K562 (cell line): Measurements from ENCODE around the gene BAIAP3. TPM values are rescaled to one million over a fixed set of nuclear protein-coding genes. Genes with fewer than 3 reads are reported as not detected.

Experiments used
- HDAC6 ChIP-seq: IDR thresholded peaks from 2 replicates; pipeline ENCODE4 v1.6.1; 2012; ENCODE audit warnings: low read depth, mild to moderate bottlenecking, control low read depth, inconsistent platforms, low read length, moderate library complexity
- HDAC8 ChIP-seq: fragments of 450-650 bp; IDR thresholded peaks from 2 replicates; pipeline ENCODE4 v1.6.1; 2016; ENCODE audit warnings: mild to moderate bottlenecking, missing genetic modification characterization, moderate library complexity, missing compliant biosample characterization
- IFI16 ChIP-seq: fragments of 250-450 bp; sonication (Bioruptor Pico); IDR thresholded peaks from 2 replicates; pipeline ENCODE4 v2.1.2; 2022; ENCODE audit warnings: mild to moderate bottlenecking, inconsistent platforms
- KDM4B ChIP-seq, 2 experiments: fragments of 450-650 bp in 1 of 2; sonication (generic) in 1 of 2; IDR thresholded peaks; 2 replicates each; pipeline ENCODE4 v1.6.1; 2016 to 2017; ENCODE audit warnings: borderline replicate concordance in 2 of 2, antibody characterized with exemption in 1 of 2, low read depth in 1 of 2, mild to moderate bottlenecking in 1 of 2
- LEF1 ChIP-seq: fragments of 450-650 bp; IDR thresholded peaks from 2 replicates; pipeline ENCODE4 v1.6.1; 2016; ENCODE audit warnings: mild to moderate bottlenecking
- MYC ChIP-seq, 2 experiments: fragments of 250-450 bp in 1 of 2; sonication (Bioruptor Pico) in 1 of 2; IDR thresholded peaks; 2 replicates each; pipeline versions ENCODE4 v1.5.1 to v1.6.1; 2012 to 2021; ENCODE audit warnings: low read depth in 2 of 2, borderline replicate concordance in 1 of 2, improper control_type of control experiment in 1 of 2, low read length in 1 of 2, mild to moderate bottlenecking in 1 of 2, moderate library complexity in 1 of 2
- OTX1 ChIP-seq: fragments of 450-650 bp; formaldehyde crosslinking; IDR thresholded peaks from 2 replicates; pipeline ENCODE4 v1.4.0; 2022; ENCODE audit warnings: mild to moderate bottlenecking
- WHSC1 ChIP-seq: IDR thresholded peaks from one replicate; pipeline ENCODE4 v1.6.1; 2012; ENCODE audit warnings: low read length, control low read depth, inconsistent platforms
- ZNF12 ChIP-seq: sonication (generic); formaldehyde crosslinking; IDR thresholded peaks from 2 replicates; pipeline ENCODE4 v1.4.0; 2020; ENCODE audit warnings: mild to moderate bottlenecking, missing genetic modification reagents
- ZNF239 ChIP-seq: fragments of 250-450 bp; sonication (Bioruptor Pico); IDR thresholded peaks from 2 replicates; pipeline ENCODE4 v1.4.0; 2020; ENCODE audit warnings: mild to moderate bottlenecking
- polyA plus RNA-seq, 8 experiments: library from polyadenylated mRNA; depleted of rRNA in 4 of 8; stranded (reverse) in 5 of 8; unstranded in 3 of 8; fragments of >200 nt; fragmentation: Nextera tagmentation in 2 of 8; fragmentation: Illumina TruSeq in 1 of 8; extraction: Ambion mirVana in 2 of 8; extraction: Trizol in 1 of 8; gene quantifications; 2 replicates each; pipeline versions ENCODE4 v1.2.1 to v1.2.3, GENCODE V29; 2011 to 2014; ENCODE audit warnings: inconsistent platforms in 1 of 8, missing spikeins in 1 of 8
- total RNA-seq, 7 experiments: library from RNA; depleted of rRNA in 6 of 7; stranded (reverse); fragments of >200 nt in 6 of 7; fragmentation: Illumina TruSeq in 2 of 7; extraction: Trizol in 2 of 7; gene quantifications; 2 replicates each; pipeline versions ENCODE4 v1.2.1 to v1.2.3, GENCODE V29; 2011 to 2021; ENCODE audit warnings: low replicate concordance in 1 of 7
- TF ChIP-seq, protein P1 (sequence below), 2 experiments: fragments of 450-650 bp; IDR thresholded peaks; 2 replicates each; pipeline ENCODE4 v1.6.1; 2016
- TF ChIP-seq, protein P2 (sequence below): sonication (generic); formaldehyde crosslinking; IDR thresholded peaks from 2 replicates; pipeline ENCODE4 v1.8.0; 2022; ENCODE audit warnings: mild to moderate bottlenecking, missing genetic modification reagents
- TF ChIP-seq, protein P3 (sequence below): fragments of 450-650 bp; formaldehyde crosslinking; IDR thresholded peaks from 2 replicates; pipeline ENCODE4 v1.4.0; 2022; ENCODE audit warnings: mild to moderate bottlenecking, moderate library complexity
- TF ChIP-seq, protein P4 (sequence below): fragments of 250-450 bp; sonication (Bioruptor Pico); IDR thresholded peaks from 2 replicates; pipeline ENCODE4 v1.4.0; 2020; ENCODE audit warnings: mild to moderate bottlenecking, moderate library complexity

The BAIAP3 gene
- total and polyA plus RNA-seq, 9 of the 15 experiments (the other 6 are each of a cell fraction or from before 2014, with no cell fraction given) = 0.03 to 4.5 (median 0.57) TPM; not detected in 1

DNA sequence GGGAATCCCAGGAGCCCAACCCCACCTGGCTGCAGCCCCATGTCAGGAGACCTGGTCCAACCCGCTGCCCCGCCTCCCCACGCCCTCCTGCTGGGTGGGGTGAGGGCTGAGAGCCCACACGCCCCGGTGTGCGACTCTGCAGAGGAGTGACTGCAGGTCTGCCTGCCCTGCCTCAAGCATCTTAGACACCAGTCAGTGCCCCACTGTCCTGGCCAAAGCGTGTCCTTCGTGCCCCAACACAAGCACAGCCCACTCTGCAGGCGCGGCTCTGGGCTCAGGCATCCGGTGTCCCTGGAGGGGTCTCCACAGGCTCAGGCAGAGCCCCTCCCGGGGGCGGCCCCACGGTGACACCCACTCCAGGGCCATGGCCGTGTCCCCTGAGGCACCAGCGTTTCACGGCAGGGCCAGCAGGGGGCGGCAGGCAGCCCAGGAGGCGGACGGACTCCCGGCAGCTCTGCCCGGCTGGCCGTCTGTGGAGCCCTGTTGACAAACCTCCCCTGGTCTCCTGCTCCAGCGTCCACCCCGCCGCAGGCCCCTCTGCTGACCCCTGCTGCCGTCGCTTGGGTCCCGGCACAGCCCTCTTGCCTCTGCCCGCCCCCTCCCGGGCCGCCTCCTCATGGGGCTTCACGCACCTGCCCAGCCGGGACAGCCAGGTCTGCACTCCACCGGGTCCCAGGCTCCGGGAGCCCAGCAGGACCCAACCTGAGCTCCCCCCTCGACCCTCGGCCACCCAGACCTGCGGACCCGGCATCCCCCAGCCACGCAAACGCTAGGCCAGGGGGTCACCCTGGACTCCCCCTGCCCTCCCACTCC lies 32.6 kb upstream of the BAIAP3 start (continued):
- TF ChIP-seq, protein P1, sequence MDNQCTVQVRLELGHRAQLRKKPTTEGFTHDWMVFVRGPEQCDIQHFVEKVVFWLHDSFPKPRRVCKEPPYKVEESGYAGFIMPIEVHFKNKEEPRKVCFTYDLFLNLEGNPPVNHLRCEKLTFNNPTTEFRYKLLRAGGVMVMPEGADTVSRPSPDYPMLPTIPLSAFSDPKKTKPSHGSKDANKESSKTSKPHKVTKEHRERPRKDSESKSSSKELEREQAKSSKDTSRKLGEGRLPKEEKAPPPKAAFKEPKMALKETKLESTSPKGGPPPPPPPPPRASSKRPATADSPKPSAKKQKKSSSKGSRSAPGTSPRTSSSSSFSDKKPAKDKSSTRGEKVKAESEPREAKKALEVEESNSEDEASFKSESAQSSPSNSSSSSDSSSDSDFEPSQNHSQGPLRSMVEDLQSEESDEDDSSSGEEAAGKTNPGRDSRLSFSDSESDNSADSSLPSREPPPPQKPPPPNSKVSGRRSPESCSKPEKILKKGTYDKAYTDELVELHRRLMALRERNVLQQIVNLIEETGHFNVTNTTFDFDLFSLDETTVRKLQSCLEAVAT (IDR thresholded peaks at IDR 0.05) = no peak
- TF ChIP-seq, protein P2, sequence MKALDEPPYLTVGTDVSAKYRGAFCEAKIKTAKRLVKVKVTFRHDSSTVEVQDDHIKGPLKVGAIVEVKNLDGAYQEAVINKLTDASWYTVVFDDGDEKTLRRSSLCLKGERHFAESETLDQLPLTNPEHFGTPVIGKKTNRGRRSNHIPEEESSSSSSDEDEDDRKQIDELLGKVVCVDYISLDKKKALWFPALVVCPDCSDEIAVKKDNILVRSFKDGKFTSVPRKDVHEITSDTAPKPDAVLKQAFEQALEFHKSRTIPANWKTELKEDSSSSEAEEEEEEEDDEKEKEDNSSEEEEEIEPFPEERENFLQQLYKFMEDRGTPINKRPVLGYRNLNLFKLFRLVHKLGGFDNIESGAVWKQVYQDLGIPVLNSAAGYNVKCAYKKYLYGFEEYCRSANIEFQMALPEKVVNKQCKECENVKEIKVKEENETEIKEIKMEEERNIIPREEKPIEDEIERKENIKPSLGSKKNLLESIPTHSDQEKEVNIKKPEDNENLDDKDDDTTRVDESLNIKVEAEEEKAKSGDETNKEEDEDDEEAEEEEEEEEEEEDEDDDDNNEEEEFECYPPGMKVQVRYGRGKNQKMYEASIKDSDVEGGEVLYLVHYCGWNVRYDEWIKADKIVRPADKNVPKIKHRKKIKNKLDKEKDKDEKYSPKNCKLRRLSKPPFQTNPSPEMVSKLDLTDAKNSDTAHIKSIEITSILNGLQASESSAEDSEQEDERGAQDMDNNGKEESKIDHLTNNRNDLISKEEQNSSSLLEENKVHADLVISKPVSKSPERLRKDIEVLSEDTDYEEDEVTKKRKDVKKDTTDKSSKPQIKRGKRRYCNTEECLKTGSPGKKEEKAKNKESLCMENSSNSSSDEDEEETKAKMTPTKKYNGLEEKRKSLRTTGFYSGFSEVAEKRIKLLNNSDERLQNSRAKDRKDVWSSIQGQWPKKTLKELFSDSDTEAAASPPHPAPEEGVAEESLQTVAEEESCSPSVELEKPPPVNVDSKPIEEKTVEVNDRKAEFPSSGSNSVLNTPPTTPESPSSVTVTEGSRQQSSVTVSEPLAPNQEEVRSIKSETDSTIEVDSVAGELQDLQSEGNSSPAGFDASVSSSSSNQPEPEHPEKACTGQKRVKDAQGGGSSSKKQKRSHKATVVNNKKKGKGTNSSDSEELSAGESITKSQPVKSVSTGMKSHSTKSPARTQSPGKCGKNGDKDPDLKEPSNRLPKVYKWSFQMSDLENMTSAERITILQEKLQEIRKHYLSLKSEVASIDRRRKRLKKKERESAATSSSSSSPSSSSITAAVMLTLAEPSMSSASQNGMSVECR = 0 out of 2 replicates have a peak, but pooled peaks have one; percentile 39
- TF ChIP-seq LEF1 (no peak), KDM4B (IDR thresholded peaks at IDR 0.05; ENCODE audit: borderline replicate concordance in 2 of 2, low read depth in 1 of 2) (peak in 1 of 2 experiments; percentile 54; a peak in 1 of 4 replicates), HDAC6 (no peak), WHSC1 (no peak), MYC (IDR thresholded peaks at IDR 0.05; ENCODE audit: low read depth, low read length) (peak; percentile 39; the same call in 1 of the 2 replicates), MYC (CRISPR knock-in tag; IDR thresholded peaks at IDR 0.05; ENCODE audit: borderline replicate concordance, low read depth) (no peak), ZNF239 (CRISPR knock-in tag) (no peak), HDAC8 (tag) (no peak), OTX1 (CRISPR knock-in tag) (no peak), ZNF12 (CRISPR knock-in tag) (no peak), IFI16 (no peak)
- TF ChIP-seq, protein P3, sequence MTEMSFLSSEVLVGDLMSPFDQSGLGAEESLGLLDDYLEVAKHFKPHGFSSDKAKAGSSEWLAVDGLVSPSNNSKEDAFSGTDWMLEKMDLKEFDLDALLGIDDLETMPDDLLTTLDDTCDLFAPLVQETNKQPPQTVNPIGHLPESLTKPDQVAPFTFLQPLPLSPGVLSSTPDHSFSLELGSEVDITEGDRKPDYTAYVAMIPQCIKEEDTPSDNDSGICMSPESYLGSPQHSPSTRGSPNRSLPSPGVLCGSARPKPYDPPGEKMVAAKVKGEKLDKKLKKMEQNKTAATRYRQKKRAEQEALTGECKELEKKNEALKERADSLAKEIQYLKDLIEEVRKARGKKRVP (CRISPR knock-in tag) = no peak
- TF ChIP-seq, protein P4, sequence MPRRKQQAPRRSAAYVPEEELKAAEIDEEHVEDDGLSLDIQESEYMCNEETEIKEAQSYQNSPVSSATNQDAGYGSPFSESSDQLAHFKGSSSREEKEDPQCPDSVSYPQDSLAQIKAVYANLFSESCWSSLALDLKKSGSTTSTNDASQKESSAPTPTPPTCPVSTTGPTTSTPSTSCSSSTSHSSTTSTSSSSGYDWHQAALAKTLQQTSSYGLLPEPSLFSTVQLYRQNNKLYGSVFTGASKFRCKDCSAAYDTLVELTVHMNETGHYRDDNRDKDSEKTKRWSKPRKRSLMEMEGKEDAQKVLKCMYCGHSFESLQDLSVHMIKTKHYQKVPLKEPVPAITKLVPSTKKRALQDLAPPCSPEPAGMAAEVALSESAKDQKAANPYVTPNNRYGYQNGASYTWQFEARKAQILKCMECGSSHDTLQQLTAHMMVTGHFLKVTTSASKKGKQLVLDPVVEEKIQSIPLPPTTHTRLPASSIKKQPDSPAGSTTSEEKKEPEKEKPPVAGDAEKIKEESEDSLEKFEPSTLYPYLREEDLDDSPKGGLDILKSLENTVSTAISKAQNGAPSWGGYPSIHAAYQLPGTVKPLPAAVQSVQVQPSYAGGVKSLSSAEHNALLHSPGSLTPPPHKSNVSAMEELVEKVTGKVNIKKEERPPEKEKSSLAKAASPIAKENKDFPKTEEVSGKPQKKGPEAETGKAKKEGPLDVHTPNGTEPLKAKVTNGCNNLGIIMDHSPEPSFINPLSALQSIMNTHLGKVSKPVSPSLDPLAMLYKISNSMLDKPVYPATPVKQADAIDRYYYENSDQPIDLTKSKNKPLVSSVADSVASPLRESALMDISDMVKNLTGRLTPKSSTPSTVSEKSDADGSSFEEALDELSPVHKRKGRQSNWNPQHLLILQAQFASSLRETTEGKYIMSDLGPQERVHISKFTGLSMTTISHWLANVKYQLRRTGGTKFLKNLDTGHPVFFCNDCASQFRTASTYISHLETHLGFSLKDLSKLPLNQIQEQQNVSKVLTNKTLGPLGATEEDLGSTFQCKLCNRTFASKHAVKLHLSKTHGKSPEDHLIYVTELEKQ (CRISPR knock-in tag) = no peak
